ENCODE data around the gene NLRP3. TPM values are rescaled to one million over a fixed set of nuclear protein-coding genes. Genes with fewer than 3 reads are reported as not detected.

Gene NLRP3
- total RNA-seq, 1 donor from 2014 or later: 0.44 TPM

GRCh38 chr1:247431643-247432042, 15.7 kb downstream of the NLRP3 start:
- no peak for ATAC-seq (ENCODE audit: low read depth)
- intact Hi-C loops (cut with micrococcal nuclease): no loop called here
- Mint-ChIP-seq H3K27ac (no peak overlapping the region), H3K27me3 (no peaks in the 10 kb centered on the region), H3K36me3 (ENCODE audit: low read depth) (no peaks in the 10 kb centered on the region), H3K4me3 (no peak overlapping the region), H3K9me3 (no peaks in the 10 kb centered on the region), H3K4me1 (peaks cover 26% of the 10 kb centered on the region)
- CTCF ChIA-PET: interaction anchor here (0.8 to 1.6 kb wide), 2 partner anchors 45 to 55 kb away, joined by 3 to 6 read pairs; no protein-coding TSS in a partner anchor
- no peak for DNase-seq
- TF ChIP-seq CTCF (IDR thresholded peaks at IDR 0.05): no peak
- POLR2A ChIA-PET: no interaction called here

- peaks cover 48% of the 10 kb centered on the region for H3K4me1 Mint-ChIP-seq
- no peaks in the 10 kb centered on the region for H3K27me3 Mint-ChIP-seq
- intact Hi-C loops (cut with micrococcal nuclease): no loop called here
- ChIA-PET CTCF (interaction anchor here (0.9 kb wide), 1 partner anchor 41 kb away, joined by 3 read pairs; no protein-coding TSS in a partner anchor), POLR2A (interaction anchor here (1.0 to 1.5 kb wide), 2 partner anchors 19 to 44 kb away, joined by 3 to 4 read pairs; no protein-coding TSS in a partner anchor)
- no peak for TF ChIP-seq CTCF (IDR thresholded peaks at IDR 0.05)
- no peak overlapping the region for H3K4me3 Mint-ChIP-seq
- DNase-seq: no peak
- no peak for ATAC-seq (ENCODE audit: low read depth)
- H3K36me3 Mint-ChIP-seq (ENCODE audit: low read depth): no peaks in the 10 kb centered on the region
- H3K27ac Mint-ChIP-seq: no peak overlapping the region
- H3K9me3 Mint-ChIP-seq: no peaks in the 10 kb centered on the region
Observed at GRCh38 chr1:247434005-247434404, 18.0 kb downstream of the NLRP3 start.

- Mint-ChIP-seq H3K36me3 (ENCODE audit: low read depth) (no peaks in the 10 kb centered on the region), H3K9me3 (no peaks in the 10 kb centered on the region), H3K27ac (no peak overlapping the region), H3K4me1 (peaks cover 58% of the 10 kb centered on the region), H3K4me3 (no peak overlapping the region), H3K27me3 (no peaks in the 10 kb centered on the region)
- intact Hi-C loops (cut with micrococcal nuclease): no loop called here
- DNase-seq (no peak), ATAC-seq (ENCODE audit: low read depth) (no peak)
- CTCF ChIA-PET: no interaction called here
- TF ChIP-seq CTCF (IDR thresholded peaks at IDR 0.05): no peak
- POLR2A ChIA-PET: no interaction called here
Observed at GRCh38 chr1:247435030-247435758, 19.2 kb downstream of the NLRP3 start.

GRCh38 chr1:247435759-247436147, 19.8 kb downstream of the NLRP3 start:
- CTCF ChIA-PET: no interaction called here
- peaks cover 58% of the 10 kb centered on the region for H3K4me1 Mint-ChIP-seq
- no peaks in the 10 kb centered on the region for H3K36me3 Mint-ChIP-seq (ENCODE audit: low read depth)
- POLR2A ChIA-PET: no interaction called here
- intact Hi-C loops (cut with micrococcal nuclease): no loop called here
- H3K9me3 Mint-ChIP-seq: no peaks in the 10 kb centered on the region
- TF ChIP-seq CTCF (IDR thresholded peaks at IDR 0.05): no peak
- H3K27ac Mint-ChIP-seq: no peak overlapping the region
- no peak overlapping the region for H3K4me3 Mint-ChIP-seq
- no peaks in the 10 kb centered on the region for H3K27me3 Mint-ChIP-seq
- DNase-seq (no peak), ATAC-seq (ENCODE audit: low read depth) (no peak)

- Mint-ChIP-seq H3K4me3 (peak overlapping the region; percentile 19), H3K4me1 (peaks cover 65% of the 10 kb centered on the region), H3K27ac (peak overlapping the region; percentile 62), H3K36me3 (ENCODE audit: low read depth) (no peaks in the 10 kb centered on the region), H3K9me3 (no peaks in the 10 kb centered on the region), H3K27me3 (no peaks in the 10 kb centered on the region)
- ATAC-seq (ENCODE audit: low read depth) (peak; percentile 12), DNase-seq (no peak)
- POLR2A ChIA-PET: interaction anchor here (0.9 to 4.0 kb wide), 4 partner anchors 22 to 47 kb away, joined by 3 to 36 read pairs (median 6); partner anchors contain the start of gene NLRP3
- CTCF ChIA-PET: interaction anchor here (1.1 to 4.3 kb wide), 2 partner anchors 48 to 49 kb away, joined by 4 to 27 read pairs; no protein-coding TSS in a partner anchor
- intact Hi-C loops (cut with micrococcal nuclease): no loop called here
- TF ChIP-seq CTCF (IDR thresholded peaks at IDR 0.05): no peak
Observed at GRCh38 chr1:247437551-247438505, 21.9 kb downstream of the NLRP3 start.

Measured in activated B cell treated with CpG ODN at 0.5 μM for 24 hours (primary cell).